ENCODE data around the gene ZNF451.

Gene ZNF451

DNA sequence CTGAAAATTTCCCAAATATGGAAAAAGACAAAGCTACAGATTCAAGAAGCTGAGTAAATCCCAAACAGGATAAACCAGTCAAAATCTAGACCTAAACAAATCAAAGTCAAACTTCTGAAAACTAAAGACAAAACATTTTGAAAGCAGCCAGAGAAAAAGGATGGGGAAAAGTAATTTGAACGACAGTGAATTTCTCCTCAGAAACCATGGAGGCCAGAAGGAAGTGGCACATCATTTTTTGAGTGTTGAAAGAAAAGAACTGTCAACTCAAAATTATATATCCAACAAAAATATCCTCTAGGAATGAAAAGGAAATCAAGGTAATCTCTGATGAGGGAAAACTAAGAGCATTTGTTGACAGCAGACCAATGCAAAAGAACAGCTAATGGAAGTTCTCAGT lies 125.3 kb downstream of the ZNF451 start:
- no peak for DNase-seq

DNA sequence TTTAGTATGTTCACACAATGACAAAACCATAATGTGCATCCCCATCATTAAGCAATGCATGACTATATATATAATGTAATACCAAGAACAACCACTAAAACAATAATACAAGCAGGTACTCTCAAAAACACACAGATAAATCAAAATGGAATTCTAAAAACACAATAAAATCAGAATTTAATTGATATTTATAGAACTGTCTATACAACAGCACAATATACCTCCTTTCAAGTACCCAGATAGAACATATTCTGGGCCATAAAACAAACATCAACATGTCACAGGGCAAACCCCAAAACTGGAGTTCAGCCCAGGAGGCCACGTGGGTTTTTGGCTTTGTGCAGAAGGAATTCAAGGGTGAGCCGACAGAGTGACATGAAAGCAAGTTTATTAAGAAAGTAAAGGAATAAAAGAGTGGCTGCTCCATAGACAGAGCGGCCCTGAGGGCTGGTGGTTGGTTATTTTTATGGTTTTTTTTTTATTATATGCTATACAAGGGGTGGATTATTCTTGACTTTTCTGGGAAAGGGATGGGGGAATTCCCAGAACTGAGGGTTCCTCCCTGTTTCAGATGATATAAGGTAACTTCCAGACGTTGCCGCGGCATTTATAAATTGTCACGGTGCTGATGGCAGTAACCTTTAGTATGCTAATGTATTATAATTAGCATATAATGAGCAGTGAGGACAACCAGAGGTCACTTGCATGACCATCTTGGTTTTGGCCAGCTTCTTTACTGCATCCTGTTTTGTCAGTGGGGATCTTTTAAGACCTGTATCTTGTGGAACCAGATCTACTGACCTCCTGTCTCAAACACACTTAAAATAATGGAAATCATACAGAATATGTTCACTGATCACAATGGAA lies 126.5 kb downstream of the ZNF451 start:
- no peak for DNase-seq

DNA sequence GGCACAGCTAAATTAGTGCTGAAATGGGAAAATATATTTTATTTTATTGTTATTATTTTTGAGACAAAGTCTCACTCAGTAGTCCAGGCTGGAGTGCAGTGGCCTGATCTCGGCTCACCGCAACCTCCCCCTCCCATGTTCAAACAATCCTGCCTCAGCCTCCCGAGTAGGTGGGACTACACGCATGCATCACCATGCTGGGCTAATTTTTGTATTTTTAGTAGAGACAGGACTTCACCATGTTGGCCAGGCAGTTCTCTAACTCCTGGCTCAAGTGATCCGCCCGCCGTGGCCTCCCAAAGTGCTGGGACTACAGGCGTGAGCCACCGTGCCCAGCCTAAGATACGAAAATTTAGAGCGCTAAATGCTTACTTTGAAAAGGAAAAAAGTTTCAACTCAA lies 127.3 kb downstream of the ZNF451 start:
- no peak for DNase-seq

All from NCI-H2081 (cell line).